AG09319 (cell line): ENCODE data around the gene TIMM50.

Source experiments
- DNase-seq: peaks from one replicate; pipeline ENCODE4 v3.0.0-alpha.2; 2010; ENCODE audit warnings: low read depth; ENCODE audit errors: extremely low read depth
- TF ChIP-seq, protein P1 (sequence below): IDR thresholded peaks from 2 replicates; pipeline ENCODE4 v1.5.1; 2011; ENCODE audit warnings: low read depth, mild to moderate bottlenecking, inconsistent platforms, low read length, moderate library complexity

TIMM50 gene

GRCh38 chr19:39480337-39481228, at the start of gene TIMM50:
TSS of gene TIMM50 (plus strand) at chr19:39480838. CDS start at chr19:39480854, 16 bp downstream.
- TF ChIP-seq, protein P1, sequence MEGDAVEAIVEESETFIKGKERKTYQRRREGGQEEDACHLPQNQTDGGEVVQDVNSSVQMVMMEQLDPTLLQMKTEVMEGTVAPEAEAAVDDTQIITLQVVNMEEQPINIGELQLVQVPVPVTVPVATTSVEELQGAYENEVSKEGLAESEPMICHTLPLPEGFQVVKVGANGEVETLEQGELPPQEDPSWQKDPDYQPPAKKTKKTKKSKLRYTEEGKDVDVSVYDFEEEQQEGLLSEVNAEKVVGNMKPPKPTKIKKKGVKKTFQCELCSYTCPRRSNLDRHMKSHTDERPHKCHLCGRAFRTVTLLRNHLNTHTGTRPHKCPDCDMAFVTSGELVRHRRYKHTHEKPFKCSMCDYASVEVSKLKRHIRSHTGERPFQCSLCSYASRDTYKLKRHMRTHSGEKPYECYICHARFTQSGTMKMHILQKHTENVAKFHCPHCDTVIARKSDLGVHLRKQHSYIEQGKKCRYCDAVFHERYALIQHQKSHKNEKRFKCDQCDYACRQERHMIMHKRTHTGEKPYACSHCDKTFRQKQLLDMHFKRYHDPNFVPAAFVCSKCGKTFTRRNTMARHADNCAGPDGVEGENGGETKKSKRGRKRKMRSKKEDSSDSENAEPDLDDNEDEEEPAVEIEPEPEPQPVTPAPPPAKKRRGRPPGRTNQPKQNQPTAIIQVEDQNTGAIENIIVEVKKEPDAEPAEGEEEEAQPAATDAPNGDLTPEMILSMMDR, result no peak
- DNase-seq, result peak; percentile 80

GRCh38 chr19:39432677-39433025, 48.0 kb upstream of the TIMM50 start:
- DNase-seq, result no peak
- TF ChIP-seq, protein P1, result no peak

GRCh38 chr19:39433480-39434079, 47.1 kb upstream of the TIMM50 start:
- no peak for DNase-seq
- TF ChIP-seq, protein P1, result no peak

- DNase-seq, result no peak
- TF ChIP-seq, protein P1, result no peak
Measured at GRCh38 chr19:39434123-39435076, 46.2 kb upstream of the TIMM50 start.

GRCh38 chr19:39435499-39436349, 44.9 kb upstream of the TIMM50 start, which contains the start of gene RPS16:
TSS of gene RPS16 (minus strand) at chr19:39435949. CDS start at chr19:39435895, 54 bp downstream.
- peak; percentile 94 for DNase-seq
- TF ChIP-seq, protein P1, result no peak

DNA sequence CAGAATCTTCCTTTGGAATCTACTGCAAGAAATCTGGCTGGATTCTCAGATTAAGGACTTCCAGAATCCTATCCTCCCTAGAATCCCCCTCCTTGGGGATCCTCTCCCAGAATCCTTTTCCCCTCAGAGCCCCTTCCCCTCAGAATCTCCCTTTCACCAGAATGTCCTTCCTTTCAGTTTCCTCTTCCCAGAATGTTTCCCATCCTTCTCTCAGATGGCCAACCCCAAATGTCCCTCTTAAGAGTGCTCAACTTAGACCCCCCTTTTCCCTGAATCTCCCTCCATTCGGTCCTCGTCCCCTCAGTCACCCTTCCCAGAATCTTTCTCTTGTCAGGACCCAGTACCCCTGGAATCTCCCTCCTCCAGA, 44.3 kb upstream of the TIMM50 start:
- DNase-seq, result no peak
- TF ChIP-seq, protein P1, result no peak
